AG20443 (cell line): ENCODE data around the gene MMS19.
"Not testable (repeated sequence)": the region's sequence is repeated elsewhere in the genome, so short reads cannot be mapped to it uniquely, and the experiment has no call there.

ENCODE experiments used
- DNase-seq: peaks from one replicate; pipeline ENCODE4 v3.0.0; 2012; ENCODE audit warnings: low spot score, mixed read lengths

Gene MMS19

DNA sequence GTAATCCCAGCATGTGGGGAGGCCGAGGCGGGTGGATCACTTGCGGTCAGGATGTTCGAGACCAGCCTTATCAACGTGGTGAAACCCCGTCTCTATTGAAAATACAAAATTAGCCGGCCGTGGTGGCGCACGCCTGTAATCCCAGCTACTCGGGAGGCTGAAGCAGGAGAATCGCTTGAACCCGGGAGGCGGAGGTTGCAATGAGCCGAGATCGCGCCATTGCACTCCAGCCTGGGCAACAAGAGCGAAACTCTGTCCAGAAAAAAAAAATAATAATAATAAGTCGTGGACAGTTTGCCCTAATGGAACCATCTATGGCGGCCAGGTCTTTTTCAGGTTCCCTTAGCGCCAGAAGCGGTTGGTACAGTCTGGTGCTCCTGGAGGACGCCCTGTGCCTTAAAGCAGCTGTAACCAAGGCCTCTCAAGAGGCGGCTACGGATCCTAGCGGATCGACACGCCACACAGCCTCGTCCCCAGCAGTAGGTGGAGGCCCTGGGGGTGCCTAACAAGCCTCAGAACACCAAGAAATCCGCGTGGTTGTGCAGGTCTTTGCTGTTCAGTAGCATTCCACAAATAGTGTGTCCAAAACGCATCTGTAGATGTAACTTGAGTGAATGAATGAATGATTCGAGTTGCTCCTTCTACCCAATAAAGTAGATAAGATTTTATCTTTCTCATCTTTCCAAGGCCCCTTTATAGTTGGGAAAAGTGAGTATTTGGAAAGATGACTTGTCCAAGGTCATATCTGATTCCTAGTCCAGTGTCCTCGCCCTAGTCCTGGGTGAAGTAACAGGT lies 71.2 kb downstream of the MMS19 start:
- DNase-seq, result no peak

DNA sequence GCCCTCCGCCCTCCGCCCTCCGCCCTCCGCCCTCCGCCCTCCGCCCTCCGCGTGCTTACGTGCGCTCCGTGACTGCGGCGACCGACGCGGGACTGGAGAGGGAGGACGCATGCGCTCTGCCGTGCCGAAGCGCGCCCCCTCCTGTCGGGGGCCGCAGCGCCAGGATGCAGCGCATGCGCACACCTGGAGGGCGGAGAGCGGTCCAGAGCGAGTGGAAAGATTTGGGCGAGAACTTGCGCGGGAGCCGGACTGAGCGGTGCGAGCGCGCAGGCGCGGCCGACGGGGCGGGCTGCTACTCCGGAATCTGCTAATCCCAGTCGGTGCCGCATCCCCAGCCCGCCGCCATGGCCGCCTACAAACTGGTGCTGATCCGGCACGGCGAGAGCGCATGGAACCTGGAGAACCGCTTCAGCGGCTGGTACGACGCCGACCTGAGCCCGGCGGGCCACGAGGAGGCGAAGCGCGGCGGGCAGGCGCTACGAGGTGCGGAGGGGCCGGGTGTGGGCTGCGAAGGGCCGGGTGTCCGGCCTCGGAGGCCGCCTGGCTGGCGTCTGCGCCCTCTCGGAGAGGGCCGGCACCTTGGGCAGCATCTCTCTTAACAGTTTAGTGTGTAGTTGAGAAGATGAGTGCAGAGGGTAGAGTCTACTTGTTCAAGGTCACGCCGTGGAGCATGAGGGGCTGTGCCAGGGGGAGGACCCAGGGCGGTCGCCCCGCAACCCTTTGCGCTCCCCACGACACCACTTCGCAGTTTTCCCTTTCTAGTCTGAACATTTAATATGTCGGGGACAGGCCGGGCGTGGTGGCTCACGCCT lies 72.1 kb downstream of the MMS19 start, which contains the start of gene PGAM1:
PGAM1 (plus strand) TSS at position 228 of the 812 bp plus-strand sequence; CDS start at position 345, 117 bp downstream.
- DNase-seq, result peak; percentile 100

DNA sequence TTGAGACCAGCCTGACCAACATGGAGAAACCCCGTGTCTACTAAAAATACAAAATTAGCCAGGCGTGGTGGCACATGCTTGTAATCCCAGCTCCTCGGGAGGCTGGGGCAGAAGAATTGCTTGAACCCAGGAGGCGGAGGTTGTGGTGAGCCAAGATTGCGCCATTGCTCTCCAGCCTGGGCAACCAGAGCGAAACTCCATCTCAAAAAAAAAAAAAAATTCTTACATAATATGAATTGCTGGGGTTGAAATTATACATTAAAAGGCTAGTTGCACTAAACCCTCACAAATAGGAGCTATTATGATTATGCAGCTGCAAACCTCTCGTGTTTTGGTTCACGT lies 74.5 kb downstream of the MMS19 start:
- not testable (repeated sequence) for DNase-seq

DNA sequence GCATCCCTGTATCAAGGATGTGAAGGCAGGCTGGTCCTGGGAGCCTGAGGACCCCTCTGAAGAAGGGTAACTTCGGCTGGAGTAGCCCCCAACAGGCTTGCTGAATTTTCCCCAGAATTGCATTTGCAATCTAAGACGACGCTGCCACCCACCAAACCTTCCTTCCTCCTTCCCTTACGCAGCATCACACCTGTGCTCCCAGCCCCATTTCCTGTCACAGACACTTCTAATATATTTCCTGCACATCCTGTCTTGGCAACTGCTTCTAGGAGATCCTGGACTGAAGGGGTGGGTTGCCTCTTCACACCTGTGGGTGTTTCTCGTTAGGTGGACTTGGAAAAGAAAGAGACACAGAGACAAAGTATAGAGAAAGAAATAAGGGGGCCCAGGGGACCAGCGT lies 81.7 kb downstream of the MMS19 start:
- no peak for DNase-seq

DNA sequence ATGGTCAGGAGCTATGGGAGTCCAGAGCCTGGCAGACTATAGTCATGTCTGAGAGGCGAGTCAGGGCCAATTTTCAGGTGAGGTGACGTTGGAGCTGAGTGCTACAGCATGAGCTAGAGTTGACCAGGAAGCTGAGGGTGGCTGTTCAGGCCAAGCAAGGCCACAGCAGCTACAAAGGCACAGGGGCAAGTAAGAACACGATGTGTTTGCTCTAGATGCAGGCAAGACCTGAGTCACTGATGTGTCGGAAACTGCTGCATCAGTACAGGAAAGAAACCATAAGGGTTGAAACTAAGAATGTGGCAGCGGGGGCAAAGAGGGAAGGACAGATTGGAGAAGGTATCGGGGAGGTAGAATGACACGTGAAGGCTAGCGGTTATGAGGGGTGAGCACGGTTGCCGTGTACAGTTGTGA lies 85.3 kb downstream of the MMS19 start:
- no peak for DNase-seq

DNA sequence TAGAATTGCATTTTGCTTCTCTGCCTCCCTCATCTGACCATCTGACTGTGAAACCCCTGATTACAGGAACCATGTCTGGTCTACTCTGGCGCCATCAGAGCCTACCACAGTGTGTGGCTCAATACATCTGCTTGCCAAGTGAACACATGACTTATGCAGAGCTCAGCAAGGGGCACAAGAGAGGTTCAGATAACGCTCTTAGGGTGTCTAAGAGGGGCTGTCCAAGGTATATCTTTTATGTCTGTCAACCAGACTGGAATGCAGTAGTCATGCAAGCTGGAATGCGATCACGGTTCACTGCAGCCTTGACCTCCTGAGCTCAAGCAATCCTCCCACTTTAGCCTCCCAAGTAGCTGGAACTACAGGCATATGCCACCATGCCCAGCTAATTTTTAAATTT lies 86.8 kb downstream of the MMS19 start:
- no peak for DNase-seq

DNA sequence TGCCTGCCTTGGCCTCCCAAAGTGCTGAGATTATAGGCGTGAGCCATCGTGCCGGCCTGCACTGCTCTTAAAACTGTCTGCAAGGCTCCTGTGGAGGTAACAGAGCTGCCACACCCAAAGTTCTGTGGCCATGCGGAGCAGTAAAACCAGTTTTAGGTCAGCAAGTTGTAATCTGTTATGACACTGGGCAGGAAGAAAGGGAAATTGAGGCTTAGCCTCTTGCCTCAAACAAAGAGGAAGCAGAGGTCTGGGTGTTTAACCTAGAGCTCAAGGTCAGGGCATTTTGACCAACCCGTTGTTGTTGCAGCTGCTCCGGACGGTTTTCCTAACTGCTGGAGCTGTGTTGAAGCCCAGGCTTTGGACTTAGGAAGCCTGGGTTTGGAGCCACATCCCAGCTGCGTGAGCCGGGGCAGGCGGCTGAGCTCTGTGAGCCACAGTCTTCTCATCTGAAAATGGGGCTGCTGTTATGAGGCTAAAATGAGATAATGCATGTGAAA lies 89.7 kb downstream of the MMS19 start:
- no peak for DNase-seq
